Stomach (tissue), 4 donors: Measurements from ENCODE around the gene RNFT2.

ENCODE experiments used
- CTCF ChIP-seq, 7 experiments: fragments of 450-650 bp in 4 of 7; fragments of 200-600 bp in 3 of 7; sonication (generic) in 3 of 7; IDR thresholded peaks; one replicate each; pipeline ENCODE4 v1.5.1; 2016 to 2019; ENCODE audit warnings: antibody characterized with exemption in 7 of 7, control low read depth in 2 of 7, mild to moderate bottlenecking in 1 of 7
- POLR2A ChIP-seq, 4 donors: fragments of 450-650 bp; IDR thresholded peaks; one replicate each; pipeline ENCODE4 v1.6.1; 2016; ENCODE audit warnings: antibody characterized with exemption in 4 of 4, control low read depth in 2 of 4, mild to moderate bottlenecking in 1 of 4, moderate library complexity in 1 of 4
- POLR2AphosphoS5 ChIP-seq, 3 donors: sonication (generic); formaldehyde crosslinking; IDR thresholded peaks; one replicate each; pipeline ENCODE4 v1.6.1; 2016; ENCODE audit warnings: antibody characterized with exemption in 3 of 3

GRCh38 chr12:116800918-116801317 lies 62.8 kb downstream of the RNFT2 start:
- TF ChIP-seq POLR2AphosphoS5 (IDR thresholded peaks at IDR 0.05) = no peak
- TF ChIP-seq CTCF (IDR thresholded peaks at IDR 0.05) = no peak
- no peak for TF ChIP-seq POLR2A (IDR thresholded peaks at IDR 0.05)
